GM11168 (cell line): ENCODE results near the gene ZNF598.

Experiments
- in situ Hi-C: fragments of 300-500 bp; cut with MboI; formaldehyde crosslinking; loops from one replicate; pipeline ENCODE4 v1.12.0; 2022; ENCODE audit warnings: low sequenced_read_pairs; ENCODE audit not compliant: unreplicated experiment

ZNF598 gene

GRCh38 chr16:1997494-1998359 lies 11.9 kb downstream of the ZNF598 start:
- in situ Hi-C loops: no loop called here

GRCh38 chr16:1993731-1994131 lies 15.9 kb downstream of the ZNF598 start:
- in situ Hi-C loops: no loop called here

- in situ Hi-C loops: no loop called here
These were observed 16.8 kb downstream of the ZNF598 start for GRCh38 chr16:1992704-1993317.

GRCh38 chr16:1991948-1992703 lies 17.5 kb downstream of the ZNF598 start:
- in situ Hi-C loops: no loop called here

- in situ Hi-C loops: no loop called here
These were observed 18.1 kb downstream of the ZNF598 start for GRCh38 chr16:1991588-1991947.

GRCh38 chr16:1991135-1991551 lies 18.5 kb downstream of the ZNF598 start:
- in situ Hi-C loops: no loop called here

- in situ Hi-C loops: no loop called here
These were observed 19.1 kb downstream of the ZNF598 start for GRCh38 chr16:1990351-1991134.

GRCh38 chr16:1990101-1990350 lies 19.6 kb downstream of the ZNF598 start:
- in situ Hi-C loops: no loop called here

- in situ Hi-C loops: no loop called here
These were observed 20.2 kb downstream of the ZNF598 start, which contains the start of gene SYNGR3 for GRCh38 chr16:1989209-1990100. TSS of gene SYNGR3 (plus strand) at chr16:1989970. CDS start at chr16:1990103, 133 bp downstream.

GRCh38 chr16:1987198-1987597 lies 22.4 kb downstream of the ZNF598 start:
- in situ Hi-C loops: no loop called here

GRCh38 chr16:1985466-1986150 lies 24.0 kb downstream of the ZNF598 start:
- in situ Hi-C loops: no loop called here

- in situ Hi-C loops: no loop called here
These were observed 25.0 kb downstream of the ZNF598 start for GRCh38 chr16:1984347-1985225.

- in situ Hi-C loops: no loop called here
These were observed 25.9 kb downstream of the ZNF598 start, which contains the start of gene GFER for GRCh38 chr16:1983544-1984346. TSS of gene GFER (plus strand) at chr16:1984193. CDS start at chr16:1984219, 26 bp downstream.

GRCh38 chr16:1982991-1983543 lies 26.6 kb downstream of the ZNF598 start:
- in situ Hi-C loops: no loop called here

- in situ Hi-C loops: no loop called here
These were observed 27.6 kb downstream of the ZNF598 start for GRCh38 chr16:1982013-1982433.

- in situ Hi-C loops: no loop called here
These were observed 28.2 kb downstream of the ZNF598 start, which contains the start of gene NOXO1 for GRCh38 chr16:1981398-1981836. TSS of gene NOXO1 (minus strand) at chr16:1981469. CDS start at chr16:1981179, 290 bp downstream.

GRCh38 chr16:1980770-1981087 lies 28.9 kb downstream of the ZNF598 start:
- in situ Hi-C loops: no loop called here
